HG03280 (cell line): ENCODE results near the gene DDX49.
"Not testable (repeated sequence)": the region's sequence is repeated elsewhere in the genome, so short reads cannot be mapped to it uniquely, and the experiment has no call there.

Source experiments
- ATAC-seq: cut with Tn5 transposase; IDR thresholded peaks from one replicate; pipeline ENCODE4 v1.9.1; 2021; ENCODE audit warnings: mild to moderate bottlenecking, moderate library complexity; ENCODE audit not compliant: unreplicated experiment

DDX49 gene

GRCh38 chr19:18941628-18942354, 22.3 kb downstream of the DDX49 start:
- ATAC-seq, result no peak

DNA sequence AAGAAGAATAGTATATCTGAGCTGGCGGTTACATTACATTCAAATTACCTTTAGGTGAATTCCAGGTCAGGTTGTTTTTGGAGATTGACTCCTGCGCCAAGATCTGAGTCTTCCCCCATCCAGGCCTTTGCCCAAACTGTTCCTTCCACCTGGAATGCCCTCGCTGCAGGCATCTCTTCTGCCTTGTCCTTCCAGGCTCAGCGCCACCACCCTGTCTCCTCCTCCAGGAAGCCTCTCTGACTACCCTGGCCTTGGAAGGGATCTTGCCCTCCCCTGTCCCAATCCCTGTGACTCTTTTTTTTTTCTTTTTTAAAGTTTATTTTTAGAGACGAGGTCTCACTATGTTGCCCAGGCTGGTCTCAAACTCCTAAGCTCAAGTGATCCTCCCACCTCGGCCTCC, 23.2 kb downstream of the DDX49 start:
- ATAC-seq, result no peak

GRCh38 chr19:18943465-18943864, 23.9 kb downstream of the DDX49 start:
- ATAC-seq, result no peak

DNA sequence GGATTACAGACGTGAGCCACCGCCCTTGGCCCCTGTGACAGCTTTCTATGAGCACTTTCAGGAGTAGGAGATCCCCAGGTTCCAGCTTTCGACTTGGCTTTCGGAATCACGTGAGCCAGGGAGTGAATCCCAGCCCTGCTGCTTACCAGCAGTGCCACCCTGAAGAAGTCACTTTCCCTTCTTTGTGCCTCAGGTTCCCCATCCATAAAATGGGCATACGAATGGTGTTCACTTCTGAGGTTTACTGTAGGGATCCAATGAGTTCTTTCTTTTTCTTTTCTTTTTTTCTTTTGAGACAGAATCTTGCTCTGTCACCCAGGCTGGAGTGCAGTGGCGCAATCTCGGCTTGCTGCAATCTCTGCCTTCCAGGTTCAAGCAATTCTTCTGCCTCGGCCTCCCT, 25.8 kb downstream of the DDX49 start:
- no peak for ATAC-seq

- no peak for ATAC-seq
Measured at GRCh38 chr19:18946335-18946734, 26.8 kb downstream of the DDX49 start.

- no peak for ATAC-seq
Measured at GRCh38 chr19:18946918-18947317, 27.4 kb downstream of the DDX49 start.

DNA sequence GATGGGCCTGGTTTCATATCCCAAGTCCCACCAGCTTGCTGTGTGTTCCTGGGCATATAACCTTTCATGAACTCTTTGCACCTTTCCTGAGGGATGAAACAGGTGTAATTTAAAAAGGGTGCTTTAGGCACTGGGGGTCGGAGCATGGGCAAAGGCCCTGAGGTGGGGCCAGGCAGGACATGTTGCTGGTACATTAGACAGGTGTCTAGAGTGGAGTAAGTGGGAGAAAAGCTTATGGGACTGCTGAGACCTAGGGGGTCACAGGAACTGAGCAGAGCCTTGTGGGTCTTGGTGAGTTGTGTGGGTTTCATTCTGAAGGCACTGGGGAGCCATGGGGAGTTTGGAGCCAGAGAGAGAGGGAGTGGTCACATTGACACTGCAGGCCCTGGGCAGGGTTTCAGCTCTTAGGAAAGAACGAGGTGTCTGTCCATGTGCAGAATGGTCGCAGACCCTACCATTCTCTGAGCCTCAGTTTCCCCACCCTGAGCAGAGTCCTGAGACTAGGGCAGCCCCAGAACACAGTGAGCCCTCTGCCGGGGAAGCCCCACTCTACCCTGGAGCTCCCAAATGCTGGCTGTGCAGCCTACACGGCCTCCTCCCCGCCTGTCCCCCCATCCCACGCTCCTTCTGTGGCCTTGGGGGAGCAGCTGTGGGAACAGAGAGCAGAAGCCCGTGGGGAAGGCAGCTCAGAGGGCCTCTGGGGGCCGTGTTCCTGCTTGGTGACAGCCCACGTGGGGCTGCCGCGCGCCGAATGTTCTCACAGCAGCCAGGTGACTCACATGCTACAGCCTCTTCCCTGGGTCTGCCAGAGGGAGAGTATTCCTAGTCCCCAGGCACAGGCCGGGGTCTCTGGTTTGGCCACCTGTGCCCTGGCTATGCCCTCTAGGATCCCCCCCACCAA, 28.8 kb downstream of the DDX49 start:
- no peak for ATAC-seq

- ATAC-seq, result no peak
Measured at GRCh38 chr19:18948976-18949356, 29.5 kb downstream of the DDX49 start.

GRCh38 chr19:18949858-18950257, 30.3 kb downstream of the DDX49 start:
- no peak for ATAC-seq

DNA sequence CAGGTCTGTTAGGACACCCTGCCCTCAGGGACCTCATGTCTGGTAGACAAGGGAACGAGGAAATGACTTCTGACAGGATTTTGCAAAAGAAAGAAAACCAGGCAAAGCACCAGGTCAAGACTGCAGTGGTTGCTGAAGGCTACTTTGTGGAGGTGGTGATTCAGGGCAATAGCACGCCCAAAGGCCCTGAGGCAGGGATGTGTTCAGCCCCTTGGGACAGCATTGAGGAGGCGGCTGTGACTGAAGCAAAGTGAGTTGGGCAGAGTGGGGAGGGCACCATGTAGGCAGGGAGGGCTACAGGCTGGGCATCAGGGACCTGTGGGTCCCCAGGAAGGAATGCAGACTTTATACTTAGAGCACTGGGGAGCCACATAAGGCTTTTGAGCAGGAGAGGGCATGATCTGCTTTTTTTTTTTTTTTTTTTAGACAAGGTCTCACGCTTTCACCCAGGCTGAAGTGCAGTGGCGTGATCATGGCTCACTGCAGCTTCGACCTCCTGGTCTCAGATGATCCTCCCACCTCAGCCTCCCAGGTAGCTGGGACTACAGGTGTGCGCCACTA, 32.3 kb downstream of the DDX49 start:
- ATAC-seq, result no peak

- ATAC-seq, result not testable (repeated sequence)
Measured at GRCh38 chr19:18952364-18953003, 33.0 kb downstream of the DDX49 start.

DNA sequence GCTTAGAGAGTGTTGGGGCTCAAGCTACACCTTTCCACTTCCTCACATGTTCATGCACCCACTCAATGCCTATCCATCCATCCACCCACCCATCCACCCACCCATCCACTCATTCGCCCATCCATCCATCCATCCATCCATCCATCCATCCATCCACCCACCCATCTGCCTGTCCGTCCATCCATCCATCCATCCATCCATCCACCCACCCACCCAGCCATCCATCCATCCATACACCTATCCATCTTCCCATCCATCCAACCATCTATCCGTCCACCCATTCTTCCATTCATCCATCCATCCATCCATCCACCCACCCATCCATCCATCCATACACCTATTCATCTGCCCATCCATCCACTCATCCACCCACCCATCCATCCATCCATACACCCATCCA, 34.6 kb downstream of the DDX49 start:
- no peak for ATAC-seq

- ATAC-seq, result no peak
Measured at GRCh38 chr19:18955042-18955441, 35.5 kb downstream of the DDX49 start.

- no peak for ATAC-seq
Measured at GRCh38 chr19:18960370-18960769, 40.9 kb downstream of the DDX49 start.

DNA sequence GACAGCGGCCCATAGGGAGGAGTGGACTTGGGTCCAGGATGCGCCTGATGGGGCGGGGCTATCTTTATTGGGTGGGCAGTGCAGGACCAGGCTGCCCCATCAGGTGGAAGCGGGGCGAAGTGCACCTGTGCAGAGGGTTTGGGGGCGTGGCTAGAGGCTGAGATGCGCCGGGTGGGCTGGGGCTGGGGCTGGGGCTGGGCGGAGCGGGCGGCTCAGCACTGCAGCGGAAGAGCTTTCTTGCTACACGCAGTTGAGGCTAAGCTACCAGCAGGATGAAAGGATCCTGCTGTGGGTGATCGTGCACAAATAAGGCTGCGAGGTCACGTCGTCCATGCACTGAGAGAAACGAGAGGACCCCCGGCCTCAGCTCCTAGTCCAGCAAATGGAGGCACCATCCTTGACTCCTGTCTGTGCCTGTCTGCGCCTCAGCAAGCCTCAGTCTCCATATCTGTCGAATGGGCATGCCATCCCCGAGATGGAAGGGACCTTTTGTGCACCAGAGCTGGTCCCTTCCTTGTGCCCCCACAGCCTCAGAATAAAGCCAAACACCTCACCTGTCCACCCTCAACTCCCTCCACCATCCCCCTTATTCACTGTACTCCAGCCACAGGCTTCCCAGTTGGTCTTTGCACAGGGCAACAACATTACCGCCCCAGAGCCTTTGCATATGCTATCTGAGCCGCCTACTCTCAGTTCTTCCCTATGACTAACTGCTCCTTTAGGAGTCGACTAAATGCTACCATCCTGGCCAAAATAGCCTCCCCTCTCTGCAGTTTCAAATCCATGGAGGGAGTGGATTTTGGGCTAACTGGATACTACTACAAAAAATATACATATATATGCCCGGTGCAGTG, 42.5 kb downstream of the DDX49 start:
- no peak for ATAC-seq

GRCh38 chr19:18964121-18964520, 44.6 kb downstream of the DDX49 start:
- no peak for ATAC-seq

- ATAC-seq, result no peak
Measured at GRCh38 chr19:18966307-18966706, 46.8 kb downstream of the DDX49 start.

- ATAC-seq, result no peak
Measured at GRCh38 chr19:18967358-18968146, 48.0 kb downstream of the DDX49 start.

DNA sequence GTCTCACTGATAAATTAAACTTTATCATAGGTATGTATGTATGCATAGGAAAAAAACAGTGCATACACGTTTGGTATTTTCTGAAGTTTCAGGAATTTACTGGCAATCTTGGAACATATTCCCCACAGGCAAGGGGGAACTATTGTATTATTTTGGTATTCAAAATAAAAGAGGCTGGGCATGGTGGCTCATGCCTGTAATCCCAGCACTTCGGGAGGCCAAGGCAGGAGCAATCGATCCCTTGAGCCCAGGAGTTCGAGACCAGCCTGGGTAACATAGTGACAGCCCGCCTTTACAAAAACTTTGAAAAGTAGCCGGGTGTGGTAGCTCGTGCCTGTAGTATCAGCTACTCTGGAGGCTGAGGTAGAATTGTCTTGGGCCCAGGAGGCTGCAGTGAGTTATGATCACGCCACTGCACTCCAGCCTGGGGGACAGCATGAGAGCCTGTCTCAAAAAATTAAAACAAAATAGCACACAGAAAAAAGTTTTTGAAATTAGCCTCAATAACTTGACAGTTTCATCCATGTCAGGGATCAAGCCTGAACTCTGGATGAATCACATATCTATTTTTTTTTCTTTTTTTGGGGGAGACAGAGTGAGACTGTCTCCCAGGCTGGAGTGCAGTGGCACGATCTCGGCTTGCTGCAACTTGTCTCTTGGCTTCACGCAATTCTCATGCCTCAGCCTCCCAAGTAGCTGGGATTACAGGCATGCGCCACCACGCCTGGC, 50.6 kb downstream of the DDX49 start:
- ATAC-seq, result no peak
